ES-I3 (cell line): ENCODE results near the gene BCAS3.
"Not testable (repeated sequence)": the region's sequence is repeated elsewhere in the genome, so short reads cannot be mapped to it uniquely, and the experiment has no call there.

Source experiments
- H3K36me3 ChIP-seq: 2 replicates; pipeline ENCODE4 v1.6.1; 2013; ENCODE audit warnings: mild to moderate bottlenecking, low read length, control low read depth, moderate library complexity; ENCODE audit not compliant: insufficient read depth
- H3K4me1 ChIP-seq: 2 replicates; pipeline ENCODE4 v1.6.1; 2013; ENCODE audit warnings: mild to moderate bottlenecking, control low read depth, low read length; ENCODE audit not compliant: insufficient read depth
- H3K9ac ChIP-seq: 2 replicates; pipeline ENCODE4 v1.6.1; 2013; ENCODE audit warnings: low read depth, mild to moderate bottlenecking, low read length, moderate library complexity
- H3K9me3 ChIP-seq: 2 replicates; pipeline ENCODE4 v1.6.1; 2013; ENCODE audit warnings: mild to moderate bottlenecking, low read length, moderate library complexity; ENCODE audit not compliant: control insufficient read depth, insufficient read depth

Gene BCAS3

DNA sequence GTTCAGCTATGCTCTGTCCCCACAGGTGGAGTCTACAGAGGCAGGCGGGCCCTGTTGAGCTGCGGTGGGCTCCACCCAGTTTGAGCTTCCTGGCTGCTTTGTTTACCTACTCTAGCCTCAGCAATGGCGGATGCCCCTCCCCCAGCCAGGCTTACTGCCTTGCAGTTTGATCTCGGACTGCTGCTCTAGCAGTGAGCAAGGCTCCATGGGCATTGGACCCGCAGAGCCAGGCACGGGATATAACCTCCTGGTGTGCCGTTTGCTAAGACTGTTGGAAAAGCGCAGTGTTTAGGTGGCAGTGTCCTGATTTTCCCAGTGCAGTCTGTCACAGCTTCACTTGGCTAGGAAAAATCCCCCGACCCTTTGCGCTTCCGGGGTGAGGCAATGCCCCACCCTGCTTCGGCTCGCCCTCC is 89.1 kb downstream of the BCAS3 start:
- H3K4me1 ChIP-seq = no peaks in the 10 kb centered on the region; the same call in 1 of the 2 replicates
- H3K9me3 ChIP-seq = peaks cover 5% of the 10 kb centered on the region; the same call in 1 of the 2 replicates
- no peaks in the 10 kb centered on the region for H3K36me3 ChIP-seq
- H3K9ac ChIP-seq = no peak overlapping the region

DNA sequence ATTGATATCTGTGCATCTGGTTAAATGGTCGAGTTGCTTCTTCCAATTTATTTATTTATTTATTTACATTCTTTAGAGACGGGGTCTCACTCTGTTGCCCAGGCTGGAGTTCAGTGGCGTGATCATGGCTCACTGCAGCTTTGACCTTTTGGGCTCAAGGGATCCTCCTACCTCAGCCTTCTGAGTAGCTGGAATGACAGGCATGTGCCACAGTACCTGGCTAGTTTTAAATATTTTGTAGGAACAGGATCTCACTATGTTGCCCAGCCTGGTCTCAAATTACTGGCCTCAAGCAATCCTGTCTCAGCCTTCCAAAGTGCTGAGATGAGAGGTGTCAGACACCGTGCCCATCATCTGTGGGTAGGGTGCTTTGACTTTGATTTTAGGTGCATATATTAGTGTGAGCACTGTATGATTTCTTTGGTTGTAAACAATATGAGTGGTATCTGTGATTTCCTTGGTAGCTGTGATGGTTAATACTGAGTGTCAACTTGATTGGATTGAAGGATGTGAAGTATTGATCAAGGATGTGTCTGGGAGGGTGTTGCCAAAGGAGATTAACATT is 90.2 kb downstream of the BCAS3 start:
- Histone ChIP-seq H3K9me3 (peaks cover 5% of the 10 kb centered on the region; the same call in 1 of the 2 replicates), H3K9ac (no peak overlapping the region), H3K36me3 (no peaks in the 10 kb centered on the region), H3K4me1 (no peaks in the 10 kb centered on the region; the same call in 1 of the 2 replicates)

DNA sequence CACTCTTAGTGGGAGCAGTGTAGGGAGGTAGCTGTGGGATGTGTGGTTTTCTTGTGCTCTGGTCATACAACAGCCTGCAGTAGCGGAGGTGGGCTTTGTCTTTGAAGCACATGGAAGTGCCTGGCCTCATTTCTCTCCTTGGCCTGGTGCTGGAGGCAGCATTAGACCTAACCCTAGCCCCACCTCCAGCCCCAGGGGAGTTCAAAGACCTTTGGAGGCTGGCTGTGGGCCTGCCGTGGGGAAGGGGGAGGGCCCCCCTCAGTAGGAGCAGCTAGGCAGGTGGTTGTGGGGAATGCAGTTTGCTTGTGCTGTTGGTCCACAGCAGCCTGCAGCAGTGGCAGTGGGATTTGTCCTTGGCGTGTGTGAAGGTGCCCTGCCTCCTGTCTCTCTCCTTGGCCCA is 91.7 kb downstream of the BCAS3 start:
- Histone ChIP-seq H3K4me1 (no peaks in the 10 kb centered on the region; the same call in 1 of the 2 replicates), H3K9me3 (peaks cover 5% of the 10 kb centered on the region; the same call in 1 of the 2 replicates), H3K36me3 (no peaks in the 10 kb centered on the region), H3K9ac (no peak overlapping the region)

DNA sequence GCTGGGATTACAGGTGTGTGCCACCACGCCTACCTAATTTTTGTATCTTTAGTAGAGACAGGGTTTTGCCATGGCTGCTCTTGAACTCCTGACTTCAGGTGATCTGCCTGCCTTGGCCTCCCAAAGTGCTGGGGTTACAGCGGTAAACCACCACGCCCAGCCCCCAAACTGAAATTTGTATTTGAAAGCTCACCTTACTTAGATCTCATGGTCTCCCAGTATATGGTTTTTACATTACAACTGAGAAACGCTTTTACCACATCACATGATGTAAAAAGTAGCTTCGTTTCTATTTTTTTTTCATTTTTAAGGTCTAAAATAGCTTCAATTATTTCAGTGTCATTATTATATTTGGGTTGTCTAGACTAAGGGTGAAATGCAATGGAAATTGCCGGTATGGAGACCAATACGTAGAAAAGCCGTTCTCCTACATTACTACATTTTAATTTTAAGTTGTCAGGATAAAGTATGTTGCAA is 93.3 kb downstream of the BCAS3 start:
- H3K4me1 ChIP-seq = no peaks in the 10 kb centered on the region; the same call in 1 of the 2 replicates
- H3K9ac ChIP-seq = no peak overlapping the region
- H3K9me3 ChIP-seq = peaks cover 5% of the 10 kb centered on the region; the same call in 1 of the 2 replicates
- no peaks in the 10 kb centered on the region for H3K36me3 ChIP-seq

DNA sequence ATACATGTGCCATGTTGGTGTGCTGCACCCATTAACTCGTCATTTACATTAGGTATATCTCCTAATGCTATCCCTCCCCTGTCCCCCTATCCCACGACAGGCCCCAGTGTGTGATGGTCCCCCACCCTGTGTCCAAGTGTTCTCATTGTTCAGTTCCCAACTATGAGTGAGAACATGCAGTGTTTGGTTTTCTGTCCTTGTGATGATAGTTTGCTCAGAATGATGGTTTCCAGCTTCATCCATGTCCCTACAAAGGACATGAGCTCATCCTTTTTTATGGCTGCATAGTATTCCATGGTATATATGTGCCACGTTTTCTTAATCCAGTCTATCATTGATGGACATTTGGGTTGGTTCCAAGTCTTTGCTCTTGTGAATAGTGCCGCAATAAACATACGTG is 94.0 kb downstream of the BCAS3 start:
- H3K9ac ChIP-seq, H3K36me3 ChIP-seq, H3K9me3 ChIP-seq, H3K4me1 ChIP-seq: not testable (repeated sequence)

DNA sequence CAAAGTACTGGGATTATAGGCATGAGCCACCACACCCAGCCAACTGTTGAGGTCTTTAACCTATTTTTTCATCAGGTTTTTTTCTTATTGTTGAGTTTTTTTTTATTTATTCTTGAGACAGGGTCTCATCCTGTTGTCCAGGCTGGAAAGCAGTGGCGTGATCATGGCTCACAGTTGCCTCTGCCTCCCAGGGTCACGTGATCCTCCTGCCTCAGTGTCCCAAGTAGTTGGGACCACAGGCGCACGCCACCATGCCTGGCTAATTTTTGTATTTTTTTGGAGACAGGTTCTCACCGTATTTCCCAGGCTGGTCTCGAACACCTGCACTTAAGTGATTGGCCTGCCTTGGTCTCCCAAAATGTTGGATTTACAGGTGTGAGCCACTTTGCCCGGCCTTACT is 95.9 kb downstream of the BCAS3 start:
- no peaks in the 10 kb centered on the region for H3K36me3 ChIP-seq
- no peak overlapping the region for H3K9ac ChIP-seq
- H3K4me1 ChIP-seq = no peaks in the 10 kb centered on the region; the same call in 1 of the 2 replicates
- no peaks in the 10 kb centered on the region for H3K9me3 ChIP-seq

DNA sequence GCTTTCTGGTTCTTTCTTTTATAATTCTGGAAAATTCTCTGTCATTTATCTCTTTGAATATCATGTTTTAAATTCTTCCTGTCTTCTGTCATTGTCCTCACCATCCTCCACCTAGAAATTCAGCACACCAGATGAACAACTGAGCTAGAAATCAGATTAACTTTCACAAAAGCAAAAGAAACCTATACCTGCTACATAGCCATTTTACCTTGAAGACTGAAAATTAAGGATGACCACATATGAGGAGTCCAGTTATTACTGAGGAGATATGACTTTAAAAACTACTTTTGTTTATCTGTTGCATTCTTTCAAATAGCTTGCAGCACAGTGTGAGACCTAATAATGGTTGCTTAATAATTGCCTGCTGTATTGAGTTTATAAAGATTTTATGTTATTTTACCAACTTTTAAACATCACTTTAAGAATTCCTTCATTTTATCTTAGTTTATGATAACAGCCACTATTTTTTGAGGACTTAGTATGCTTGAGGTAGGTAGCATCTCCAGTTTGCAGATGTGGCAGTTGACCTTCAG is 104.3 kb downstream of the BCAS3 start:
- Histone ChIP-seq H3K9me3 (no peaks in the 10 kb centered on the region), H3K36me3 (no peaks in the 10 kb centered on the region), H3K4me1 (no peaks in the 10 kb centered on the region), H3K9ac (no peak overlapping the region)

DNA sequence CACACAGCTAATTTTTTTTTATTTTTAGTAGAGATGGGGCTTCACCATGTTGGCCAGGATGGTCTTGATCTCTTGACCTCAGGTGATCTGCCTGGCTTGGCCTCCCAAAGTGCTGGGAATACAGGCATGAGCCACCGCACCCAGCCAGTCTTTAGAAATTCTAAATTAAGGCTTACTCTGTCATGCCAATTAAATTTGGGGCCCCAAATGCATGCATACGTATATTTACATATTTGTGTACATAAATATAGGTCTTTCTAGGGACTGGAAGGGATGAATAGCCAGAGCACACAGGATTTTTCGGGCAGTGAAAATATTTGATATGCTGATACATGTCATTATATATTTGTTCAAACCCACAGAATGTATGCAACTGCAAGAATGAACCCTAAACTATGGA is 105.1 kb downstream of the BCAS3 start:
- Histone ChIP-seq H3K36me3 (no peaks in the 10 kb centered on the region), H3K9ac (no peak overlapping the region), H3K9me3 (no peaks in the 10 kb centered on the region), H3K4me1 (no peaks in the 10 kb centered on the region)

DNA sequence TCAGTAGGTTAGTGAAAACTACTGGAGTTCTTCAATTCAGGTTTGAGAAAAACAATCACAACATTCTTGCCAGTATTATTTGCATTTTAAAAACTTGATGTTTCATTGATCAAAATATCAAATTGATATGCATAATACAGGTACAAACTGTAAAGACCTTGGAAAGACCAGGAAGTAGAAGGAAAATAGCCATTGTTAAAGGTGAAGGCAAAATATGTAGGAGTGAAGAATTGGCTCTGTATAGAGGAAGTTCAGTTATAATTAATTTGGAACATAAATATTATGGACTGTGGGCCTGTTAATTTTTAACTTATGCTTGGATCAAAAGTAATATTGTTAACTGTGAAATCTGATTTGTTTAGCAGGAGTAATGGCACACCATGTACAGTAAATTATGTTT is 112.6 kb downstream of the BCAS3 start:
- no peaks in the 10 kb centered on the region for H3K9me3 ChIP-seq
- no peaks in the 10 kb centered on the region for H3K36me3 ChIP-seq

DNA sequence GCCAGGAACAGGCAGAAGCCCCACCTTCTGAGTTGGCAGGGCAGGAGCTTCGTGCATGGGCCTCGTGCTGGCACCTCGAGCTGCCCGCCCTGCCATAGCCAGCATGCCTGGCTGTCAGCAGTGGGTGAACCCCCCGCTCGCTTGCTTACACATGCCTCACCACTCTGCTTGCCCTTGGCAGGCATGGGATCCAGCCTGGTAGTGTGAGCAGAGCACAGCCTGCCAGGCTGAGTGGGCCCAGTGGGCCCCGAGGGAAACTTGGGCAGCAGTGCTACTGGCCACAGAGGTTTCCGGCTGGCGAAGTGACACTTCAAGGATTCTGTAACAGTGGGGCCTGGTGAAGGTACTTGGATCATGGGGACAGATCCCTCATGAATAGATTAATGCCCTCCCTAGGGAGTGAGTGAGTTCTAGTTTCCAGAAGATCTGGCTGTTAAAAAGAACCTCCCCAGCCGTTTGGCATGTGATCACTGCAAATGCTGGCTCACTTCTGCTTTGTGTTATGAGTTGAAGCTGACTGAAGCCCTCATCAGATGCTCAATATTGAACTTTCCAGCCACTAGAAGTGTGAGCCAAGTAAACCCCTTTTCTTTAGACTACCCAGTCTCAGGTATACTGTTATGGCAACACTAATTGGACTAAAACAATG is 114.7 kb downstream of the BCAS3 start:
- Histone ChIP-seq H3K9ac (no peak overlapping the region), H3K9me3 (no peaks in the 10 kb centered on the region), H3K36me3 (no peaks in the 10 kb centered on the region), H3K4me1 (no peaks in the 10 kb centered on the region)

More for the DNA sequence above, 112.6 kb downstream of the BCAS3 start:
- H3K9ac ChIP-seq = no peak overlapping the region
- H3K4me1 ChIP-seq = no peaks in the 10 kb centered on the region

DNA sequence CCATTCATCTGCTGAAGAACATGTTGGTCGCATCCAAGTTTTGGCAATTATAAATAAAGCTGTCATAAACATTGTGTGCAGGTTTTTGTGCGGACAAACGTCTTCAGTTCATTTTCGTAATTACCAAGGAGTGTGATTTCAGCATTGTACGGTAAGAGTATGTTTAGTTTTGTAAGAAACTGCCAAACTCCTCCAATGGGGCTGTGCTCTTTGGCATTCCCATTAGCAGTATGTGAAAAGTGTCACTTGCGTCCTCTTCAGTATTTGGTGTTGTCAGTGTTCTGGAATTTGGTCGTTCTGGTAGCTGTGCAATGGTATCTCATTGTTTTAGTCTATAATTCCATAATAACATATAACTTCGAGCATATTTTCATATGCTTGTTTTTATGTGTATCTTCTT is 120.9 kb downstream of the BCAS3 start:
- 0 out of 2 replicates have a peak, but pooled peaks cover 4% of the 10 kb centered on the region for H3K9me3 ChIP-seq
- no peaks in the 10 kb centered on the region for H3K36me3 ChIP-seq
- H3K4me1 ChIP-seq = no peaks in the 10 kb centered on the region
- no peak overlapping the region for H3K9ac ChIP-seq

DNA sequence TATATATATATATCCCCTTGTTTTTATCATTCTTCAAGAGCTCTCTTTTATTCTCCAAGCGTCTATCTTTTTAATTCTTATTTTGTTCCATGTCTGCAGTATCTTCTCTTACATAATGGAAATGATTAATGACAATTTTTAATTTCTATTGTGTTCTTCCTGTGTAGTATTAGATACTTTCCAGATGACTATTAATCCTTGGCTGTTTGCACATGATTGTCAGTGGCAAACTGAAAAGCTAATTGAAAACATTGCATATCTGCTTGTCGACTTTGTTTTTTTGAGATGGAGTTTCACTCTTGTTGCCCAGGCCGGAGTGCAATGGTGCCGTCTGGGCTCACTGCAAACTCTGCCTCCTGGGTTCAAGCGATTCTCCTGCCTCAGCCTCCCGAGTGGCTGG is 124.7 kb downstream of the BCAS3 start:
- Histone ChIP-seq H3K36me3 (no peaks in the 10 kb centered on the region), H3K4me1 (no peaks in the 10 kb centered on the region), H3K9ac (no peak overlapping the region), H3K9me3 (0 out of 2 replicates have a peak, but pooled peaks cover 4% of the 10 kb centered on the region)

DNA sequence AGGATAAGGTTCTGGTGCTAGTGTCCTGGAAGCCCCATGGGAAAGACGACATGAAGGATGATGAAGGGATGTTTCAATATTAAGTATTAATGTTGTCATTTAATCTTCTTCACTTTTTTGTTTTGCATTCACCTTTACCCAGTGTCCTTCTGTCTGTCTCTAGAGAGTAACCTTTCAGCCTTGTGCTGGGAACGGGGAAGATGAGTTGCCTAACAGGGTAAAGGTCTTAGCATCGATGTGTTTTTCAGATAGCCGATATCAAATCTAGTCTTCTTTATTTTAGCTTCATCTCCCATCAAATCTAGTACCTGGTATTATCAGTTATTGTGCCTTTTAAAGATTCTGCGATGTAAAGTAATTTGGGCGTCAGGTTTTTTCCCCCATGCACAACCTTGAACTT is 125.4 kb downstream of the BCAS3 start:
- no peaks in the 10 kb centered on the region for H3K36me3 ChIP-seq

DNA sequence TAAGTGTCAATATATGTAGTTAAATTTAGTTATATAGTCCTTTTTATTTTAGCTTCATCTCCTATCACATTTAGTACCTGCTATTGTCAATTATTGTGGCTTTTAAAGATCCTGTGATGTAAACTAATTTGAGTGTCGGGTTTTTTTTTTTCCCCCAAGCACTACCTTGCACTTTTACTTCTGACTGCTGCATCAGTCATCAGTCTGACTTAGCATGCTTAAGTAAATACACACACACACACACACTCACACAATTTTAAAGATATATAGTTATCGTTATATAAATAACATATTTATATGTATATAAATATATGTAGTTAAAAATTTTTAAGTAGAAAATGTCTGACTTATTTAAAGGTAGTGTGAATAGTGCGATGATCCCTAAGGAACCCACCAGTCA is 127.2 kb downstream of the BCAS3 start:
- Histone ChIP-seq H3K36me3 (no peaks in the 10 kb centered on the region), H3K4me1 (no peaks in the 10 kb centered on the region), H3K9ac (no peak overlapping the region), H3K9me3 (0 out of 2 replicates have a peak, but pooled peaks cover 4% of the 10 kb centered on the region)

More for the DNA sequence above, 125.4 kb downstream of the BCAS3 start:
- Histone ChIP-seq H3K9ac (no peak overlapping the region), H3K9me3 (0 out of 2 replicates have a peak, but pooled peaks cover 4% of the 10 kb centered on the region), H3K4me1 (no peaks in the 10 kb centered on the region)

DNA sequence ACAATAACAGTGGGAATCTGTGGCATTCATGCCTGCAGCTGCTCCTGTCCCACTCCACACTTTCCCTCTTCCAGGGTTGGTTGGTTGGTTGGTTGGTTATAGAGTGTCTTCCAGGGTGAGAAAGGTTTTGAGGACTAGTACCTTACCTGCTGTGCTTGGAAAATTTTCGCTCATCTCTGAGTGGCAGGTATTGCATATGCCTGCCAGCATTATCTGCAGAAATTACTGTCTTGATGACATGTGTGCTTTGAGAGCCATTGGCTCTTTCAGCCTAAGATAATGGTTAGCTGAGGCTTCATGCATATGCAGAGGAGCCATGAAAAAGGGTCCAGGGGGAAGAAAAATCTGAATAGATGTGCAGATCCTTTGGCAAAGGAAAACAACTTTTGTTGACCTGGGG is 131.8 kb downstream of the BCAS3 start:
- Histone ChIP-seq H3K9me3 (no peaks in the 10 kb centered on the region), H3K36me3 (no peaks in the 10 kb centered on the region), H3K9ac (no peak overlapping the region), H3K4me1 (no peaks in the 10 kb centered on the region)
